Left ventricle myocardium inferior (tissue), 1 donor: ENCODE results near the gene POM121. TPM values are rescaled to one million over a fixed set of nuclear protein-coding genes. Genes with fewer than 3 reads are reported as not detected.
"Not testable (repeated sequence)": the region's sequence is repeated elsewhere in the genome, so short reads cannot be mapped to it uniquely, and the experiment has no call there.

Source experiments
- DNase-seq: peaks from one replicate; pipeline ENCODE4 v3.0.0-alpha.2; 2020
- H3K27ac ChIP-seq: fragments of 200-600 bp; replicated peaks from 2 replicates; pipeline ENCODE4 v1.8.0; 2021
- H3K27me3 ChIP-seq: fragments of 200-600 bp; 2 replicates; pipeline ENCODE4 v1.8.0; 2021; ENCODE audit warnings: low read depth
- H3K36me3 ChIP-seq: fragments of 200-600 bp; 2 replicates; pipeline ENCODE4 v1.8.0; 2021
- H3K4me1 ChIP-seq: fragments of 200-600 bp; 2 replicates; pipeline ENCODE4 v1.8.0; 2021
- H3K4me3 ChIP-seq: fragments of 200-600 bp; 2 replicates; pipeline ENCODE4 v1.8.0; 2021; ENCODE audit warnings: mild to moderate bottlenecking, moderate library complexity
- H3K9me3 ChIP-seq: fragments of 200-600 bp; replicated peaks from 2 replicates; pipeline ENCODE4 v1.8.0; 2021
- CTCF ChIP-seq: fragments of 200-600 bp; IDR thresholded peaks from 2 replicates; pipeline ENCODE4 v1.8.0; 2021; ENCODE audit warnings: antibody characterized with exemption, mild to moderate bottlenecking, borderline replicate concordance
- intact Hi-C: fragments of 100-400 bp; cut with micrococcal nuclease; formaldehyde crosslinking; loops from one replicate; pipeline ENCODE4 v1.11.0; 2022
- total RNA-seq: library from RNA; stranded (reverse); fragmentation: NEBNext Ultra II Directional; extraction: Animal tissue kit (Norgen Biotek cat#: 25700); gene quantifications from one replicate; pipeline ENCODE4 v1.2.1, GENCODE V29; 2021
- donor health status: DM: no; HTN: yes; CAD: no; lungs with severe emphysema.

POM121 gene
- total RNA-seq, 1 donor from 2014 or later: 17.3 TPM

- H3K4me3 ChIP-seq, H3K9me3 ChIP-seq, H3K4me1 ChIP-seq, H3K27ac ChIP-seq, intact Hi-C loops, DNase-seq, H3K27me3 ChIP-seq: not testable (repeated sequence)
- H3K36me3 ChIP-seq: peaks cover 21% of the 10 kb centered on the region
These were observed 20.7 kb downstream of the POM121 start for GRCh38 chr7:72945597-72945996.

- H3K36me3 ChIP-seq: peaks cover 21% of the 10 kb centered on the region
- H3K4me1 ChIP-seq, H3K27me3 ChIP-seq, H3K9me3 ChIP-seq, DNase-seq, intact Hi-C loops, H3K4me3 ChIP-seq, H3K27ac ChIP-seq: not testable (repeated sequence)
- TF ChIP-seq CTCF: peak; percentile 42
These were observed 21.3 kb downstream of the POM121 start for GRCh38 chr7:72946130-72946745.

- H3K27ac ChIP-seq, intact Hi-C loops, H3K4me1 ChIP-seq, H3K9me3 ChIP-seq, H3K4me3 ChIP-seq, H3K27me3 ChIP-seq, DNase-seq: not testable (repeated sequence)
- peaks cover 17% of the 10 kb centered on the region for H3K36me3 ChIP-seq
These were observed 23.8 kb downstream of the POM121 start for GRCh38 chr7:72948714-72949113.

- H3K27me3 ChIP-seq, H3K4me1 ChIP-seq, H3K27ac ChIP-seq, H3K4me3 ChIP-seq, DNase-seq, H3K9me3 ChIP-seq, intact Hi-C loops: not testable (repeated sequence)
- peaks cover 17% of the 10 kb centered on the region for H3K36me3 ChIP-seq
These were observed 24.4 kb downstream of the POM121 start for GRCh38 chr7:72949276-72949675.

- H3K4me1 ChIP-seq, H3K4me3 ChIP-seq, H3K27me3 ChIP-seq, H3K9me3 ChIP-seq, DNase-seq, H3K27ac ChIP-seq, intact Hi-C loops: not testable (repeated sequence)
- H3K36me3 ChIP-seq: peaks cover 17% of the 10 kb centered on the region
These were observed 24.8 kb downstream of the POM121 start for GRCh38 chr7:72949686-72950085.

- DNase-seq, H3K4me1 ChIP-seq, H3K27ac ChIP-seq, H3K4me3 ChIP-seq, H3K9me3 ChIP-seq, H3K27me3 ChIP-seq, intact Hi-C loops: not testable (repeated sequence)
- peaks cover 17% of the 10 kb centered on the region for H3K36me3 ChIP-seq
These were observed 25.5 kb downstream of the POM121 start for GRCh38 chr7:72950432-72950831.

GRCh38 chr7:72953901-72954562, 29.1 kb downstream of the POM121 start:
- H3K4me3 ChIP-seq: peak overlapping the region; percentile 60

GRCh38 chr7:72954563-72955198, 29.8 kb downstream of the POM121 start:
- H3K27me3 ChIP-seq, H3K4me1 ChIP-seq, intact Hi-C loops, DNase-seq, H3K27ac ChIP-seq, H3K9me3 ChIP-seq, H3K36me3 ChIP-seq: not testable (repeated sequence)
- peak overlapping the region; percentile 60 for H3K4me3 ChIP-seq

More at GRCh38 chr7:72953901-72954562, 29.1 kb downstream of the POM121 start:
- H3K4me1 ChIP-seq, H3K27ac ChIP-seq, H3K9me3 ChIP-seq, DNase-seq, H3K27me3 ChIP-seq, H3K36me3 ChIP-seq, intact Hi-C loops: not testable (repeated sequence)

- H3K4me3 ChIP-seq, H3K27ac ChIP-seq, H3K4me1 ChIP-seq, DNase-seq, H3K27me3 ChIP-seq, H3K9me3 ChIP-seq, H3K36me3 ChIP-seq, intact Hi-C loops: not testable (repeated sequence)
These were observed 35.1 kb downstream of the POM121 start for GRCh38 chr7:72960029-72960428.

GRCh38 chr7:72960626-72961345, 35.9 kb downstream of the POM121 start:
- H3K36me3 ChIP-seq, H3K4me1 ChIP-seq, H3K9me3 ChIP-seq, H3K27ac ChIP-seq, DNase-seq, H3K4me3 ChIP-seq, H3K27me3 ChIP-seq, intact Hi-C loops: not testable (repeated sequence)

- DNase-seq, H3K9me3 ChIP-seq, H3K27me3 ChIP-seq, H3K27ac ChIP-seq, H3K4me1 ChIP-seq, intact Hi-C loops, H3K4me3 ChIP-seq, H3K36me3 ChIP-seq: not testable (repeated sequence)
These were observed 36.4 kb downstream of the POM121 start for GRCh38 chr7:72961346-72961650.

GRCh38 chr7:72963056-72963455, 38.2 kb downstream of the POM121 start:
- intact Hi-C loops, H3K27me3 ChIP-seq, H3K27ac ChIP-seq, H3K4me1 ChIP-seq, DNase-seq, H3K4me3 ChIP-seq, H3K9me3 ChIP-seq, H3K36me3 ChIP-seq: not testable (repeated sequence)
